ENCODE data around the gene SLC34A1. TPM values are rescaled to one million over a fixed set of nuclear protein-coding genes. Genes with fewer than 3 reads are reported as not detected.

Gene SLC34A1
- total and polyA plus RNA-seq, 2 of the 4 experiments (the other 2 are of a cell fraction): not detected

DNA sequence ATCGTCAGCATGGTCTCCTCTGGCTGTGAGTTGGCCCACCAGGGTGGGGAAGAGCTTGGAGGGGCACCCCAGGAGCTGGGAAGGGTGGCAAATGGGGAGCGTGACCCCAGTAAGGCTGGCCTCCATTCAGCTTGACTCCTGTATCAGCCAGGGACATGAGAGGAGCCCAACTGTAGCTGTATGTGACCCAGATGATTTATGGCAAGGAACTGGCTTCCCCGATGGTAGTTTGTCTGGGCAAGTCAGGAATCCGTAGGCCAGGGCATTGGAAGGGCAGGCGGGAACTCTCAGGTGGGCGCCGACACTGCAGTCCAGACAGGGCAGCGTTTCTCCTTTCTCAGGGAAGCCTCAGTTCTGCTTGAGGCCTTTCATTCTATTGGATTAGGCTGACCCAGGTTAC lies 2.3 kb downstream of the SLC34A1 start:
- ChIA-PET CTCF (no interaction called here), POLR2A (ENCODE audit: unreplicated experiment) (no interaction called here)
- Histone ChIP-seq H2AK9ac (replicated peaks; ENCODE audit: low read depth, low read length, poor library complexity) (no peak overlapping the region), H3K27me3 (ENCODE audit: control insufficient read depth, insufficient read depth, low read length) (peaks cover 33% of the 10 kb centered on the region), H4K91ac (ENCODE audit: insufficient read depth, low read depth, low read length) (no peak overlapping the region), H2AFZ (replicated peaks; ENCODE audit: low read length, poor library complexity) (peak overlapping the region; percentile 42), H3K56ac (ENCODE audit: extremely low read depth, insufficient read depth, low read length) (no peak overlapping the region), H4K8ac (ENCODE audit: low read depth in 2 of 2, low read length in 2 of 2) (no peak overlapping the region), H3K4me1 (ENCODE audit: control insufficient read depth, insufficient read depth, low read length) (peaks cover 16% of the 10 kb centered on the region), H3K9me3 (ENCODE audit: control insufficient read depth, insufficient read depth, low read length) (no peaks in the 10 kb centered on the region), H4K20me1 (ENCODE audit: insufficient read depth, low read length) (peaks cover 19% of the 10 kb centered on the region), H3K4me2 (ENCODE audit: low read depth, low read length) (no peak overlapping the region), H3K9me1 (ENCODE audit: insufficient read depth, low read length) (peaks cover 13% of the 10 kb centered on the region), H3K18ac (ENCODE audit: low read depth, low read length) (no peak overlapping the region), H3K27ac (ENCODE audit: insufficient read depth, low read length) (no peak overlapping the region), H3K4me3 (ENCODE audit: insufficient read depth, low read depth, low read length) (no peak overlapping the region), H3K4ac (ENCODE audit: low read depth, low read length) (no peak overlapping the region), H4K5ac (ENCODE audit: low read depth, low read length) (no peak overlapping the region), H3K79me1 (ENCODE audit: low read depth in 1 of 2, low read length in 2 of 2) (peaks cover 0 to 2% of the 10 kb centered on the region in 2 experiments; a peak in 1 of 4 replicates), H2AK5ac (ENCODE audit: low read depth, low read length) (no peak overlapping the region), H2BK5ac (ENCODE audit: low read depth, low read length, poor library complexity, severe bottlenecking) (no peak overlapping the region), H2BK20ac (ENCODE audit: low read depth, low read length) (no peak overlapping the region), H2BK120ac (ENCODE audit: low read depth, low read length) (no peak overlapping the region), H3K36me3 (ENCODE audit: control insufficient read depth, insufficient read depth, low read length) (no peaks in the 10 kb centered on the region), H3K23ac (ENCODE audit: low read depth, low read length) (no peak overlapping the region), H3K14ac (replicated peaks; ENCODE audit: low read depth, low read length) (no peak overlapping the region), H2BK15ac (ENCODE audit: low read depth, low read length) (no peak overlapping the region), H3K9ac (ENCODE audit: low read depth, low read length) (no peak overlapping the region)
- dilution Hi-C loops (cut with HindIII; ENCODE audit: low sequenced_read_pairs, unreplicated experiment) (no loop called here), intact Hi-C loops (cut with micrococcal nuclease) (no loop called here), in situ Hi-C loops (cut with MboI; ENCODE audit: low sequenced_read_pairs) (no loop called here)
- ATAC-seq (ENCODE audit: low read depth): no peak
- TF ChIP-seq CEBPB (IDR thresholded peaks at IDR 0.05; ENCODE audit: low read depth, low read length): no peak
- no peak for TF ChIP-seq BHLHE40 (IDR thresholded peaks at IDR 0.05; ENCODE audit: low read depth, low read length)
- TF ChIP-seq USF2 (IDR thresholded peaks at IDR 0.05; ENCODE audit: low read depth, low read length): no peak
- TF ChIP-seq RCOR1 (IDR thresholded peaks at IDR 0.05; ENCODE audit: insufficient replicate concordance, low read length): no peak
- no peak for TF ChIP-seq CTCF (conservative IDR thresholded peaks at IDR 0.05; ENCODE audit: low read depth, low read length)
- WGBS, 2 experiments (ENCODE audit: extremely low coverage in 2 of 2, insufficient read length in 1 of 2): 76% methylated on average over 6 of the region's 8 CpGs; no CpG with 5 or more reads in 1 of the 2 experiments
- no TSS peak for BruUV-seq (replicated peaks)
- no peak for DNase-seq

Measured in IMR-90 (cell line).